ENCODE measurements around the gene SPTBN1.

GRCh38 chr2:54434229-54434628, 21.9 kb upstream of the SPTBN1 start:
- TF ChIP-seq REST (IDR thresholded peaks at IDR 0.05) = no peak
- TF ChIP-seq CBX8 (IDR thresholded peaks at IDR 0.05) = no peak
